Thyroid gland (tissue), 4 donors: ENCODE measurements around the gene ELMO1. TPM values are rescaled to one million over a fixed set of nuclear protein-coding genes. Genes with fewer than 3 reads are reported as not detected.

Experiments used
- DNase-seq, 2 donors: peaks; one replicate each; pipeline ENCODE4 v3.0.0-alpha.2; 2019
- H3K27ac ChIP-seq, 3 donors: fragments of 200-600 bp; sonication (generic); 1 replicate in 2 of 3; 2 replicates in 1 of 3; pipeline ENCODE4 v1.5.1; 2016 to 2019; ENCODE audit warnings: mild to moderate bottlenecking in 1 of 3, moderate library complexity in 1 of 3
- H3K27me3 ChIP-seq: fragments of 200-600 bp; sonication (generic); one replicate; pipeline ENCODE4 v1.5.1; 2019
- H3K36me3 ChIP-seq, 2 donors: fragments of 200-600 bp; sonication (generic); one replicate each; pipeline ENCODE4 v1.5.1; 2016 to 2019
- H3K4me1 ChIP-seq, 2 donors: fragments of 200-600 bp; sonication (generic); one replicate each; pipeline ENCODE4 v1.5.1; 2017 to 2019
- H3K4me3 ChIP-seq, 3 donors: fragments of 200-600 bp; sonication (generic); replicated peaks in 1 of 3; 1 replicate in 2 of 3; 2 replicates in 1 of 3; pipeline ENCODE4 v1.5.1; 2016; ENCODE audit warnings: mild to moderate bottlenecking in 1 of 3
- H3K9me3 ChIP-seq: fragments of 200-600 bp; sonication (generic); one replicate; pipeline ENCODE4 v1.5.1; 2017
- CTCF ChIP-seq, 6 experiments: fragments of 200-600 bp in 3 of 6; fragments of 450-650 bp in 3 of 6; sonication (generic) in 3 of 6; IDR thresholded peaks; one replicate each; pipeline ENCODE4 v1.5.1; 2016 to 2019; ENCODE audit warnings: antibody characterized with exemption in 6 of 6, mild to moderate bottlenecking in 2 of 6, inconsistent platforms in 1 of 6, moderate library complexity in 1 of 6
- POLR2A ChIP-seq, 2 donors: fragments of 450-650 bp; IDR thresholded peaks; one replicate each; pipeline ENCODE4 v1.6.1; 2017; ENCODE audit warnings: antibody characterized with exemption in 2 of 2, mild to moderate bottlenecking in 2 of 2, moderate library complexity in 1 of 2
- WGBS, 2 donors: methylation state at CpG; one replicate each; pipeline ENCODE4 v1.1.5; 2017; 5-methylcytosine and 5-hydroxymethylcytosine counted together
- intact Hi-C: fragments of 100-400 bp; cut with DNase I; formaldehyde crosslinking; loops from one replicate; pipeline ENCODE4 v1.15.1; 2023
- total RNA-seq, 4 donors: library from RNA; depleted of rRNA; stranded (reverse); fragments of >200 nt; gene quantifications; one replicate each; pipeline ENCODE4 v1.2.3, GENCODE V29; 2016

The ELMO1 gene
- total RNA-seq, 4 donors from 2014 or later, result 168 to 423 (median 312) TPM

GRCh38 chr7:37310327-37311080 lies 138.2 kb downstream of the ELMO1 start:
- WGBS, 2 donors, result 94% methylated on average over 3 of the region's 3 CpGs
- peaks cover 7 to 14% of the 10 kb centered on the region in 2 donors for H3K4me1 ChIP-seq
- H3K9me3 ChIP-seq, result no peaks in the 10 kb centered on the region
- TF ChIP-seq POLR2A (IDR thresholded peaks at IDR 0.05) (no peak), CTCF (IDR thresholded peaks at IDR 0.05) (no peak)
- H3K27ac ChIP-seq, result no peak overlapping the region
- intact Hi-C loops, result no loop called here
- H3K4me3 ChIP-seq, result no peak overlapping the region
- H3K27me3 ChIP-seq, result no peaks in the 10 kb centered on the region
- DNase-seq, result no peak
- no peaks in the 10 kb centered on the region for H3K36me3 ChIP-seq

- intact Hi-C loops, result no loop called here
- no peak overlapping the region for H3K4me3 ChIP-seq
- peaks cover 7 to 11% of the 10 kb centered on the region in 2 donors for H3K4me1 ChIP-seq
- no peaks in the 10 kb centered on the region for H3K36me3 ChIP-seq
- H3K27ac ChIP-seq, result no peak overlapping the region
- H3K27me3 ChIP-seq, result no peaks in the 10 kb centered on the region
- DNase-seq, result no peak
- no peaks in the 10 kb centered on the region for H3K9me3 ChIP-seq
- TF ChIP-seq CTCF (IDR thresholded peaks at IDR 0.05), result no peak
- TF ChIP-seq POLR2A (IDR thresholded peaks at IDR 0.05), result no peak
- 98 to 99% methylated on average over 3 of the region's 3 CpGs for WGBS, 2 donors
These were observed 139.2 kb downstream of the ELMO1 start for GRCh38 chr7:37309493-37309892.

GRCh38 chr7:37304921-37305320 lies 143.7 kb downstream of the ELMO1 start:
- H3K27ac ChIP-seq, result no peak overlapping the region
- no peak for DNase-seq
- intact Hi-C loops, result no loop called here
- 77 to 81% methylated on average over 3 of the region's 3 CpGs for WGBS, 2 donors
- TF ChIP-seq POLR2A (IDR thresholded peaks at IDR 0.05) (no peak), CTCF (IDR thresholded peaks at IDR 0.05) (no peak)
- H3K27me3 ChIP-seq, result no peaks in the 10 kb centered on the region
- no peaks in the 10 kb centered on the region for H3K9me3 ChIP-seq
- no peak overlapping the region for H3K4me3 ChIP-seq
- H3K4me1 ChIP-seq, result no peaks in the 10 kb centered on the region
- no peaks in the 10 kb centered on the region for H3K36me3 ChIP-seq

- H3K27ac ChIP-seq, result peak overlapping the region in 1 of 3 donors; percentile 53
- DNase-seq, result no peak
These were observed 151.1 kb downstream of the ELMO1 start for GRCh38 chr7:37297546-37297945.

More at GRCh38 chr7:37297546-37297945, 151.1 kb downstream of the ELMO1 start:
- Histone ChIP-seq H3K4me3 (no peak overlapping the region), H3K9me3 (no peaks in the 10 kb centered on the region), H3K27me3 (no peaks in the 10 kb centered on the region), H3K36me3 (no peaks in the 10 kb centered on the region), H3K4me1 (peaks cover 0 to 10% of the 10 kb centered on the region in 2 donors)
- no peak for TF ChIP-seq POLR2A (IDR thresholded peaks at IDR 0.05)
- TF ChIP-seq CTCF (IDR thresholded peaks at IDR 0.05), result no peak
- intact Hi-C loops, result no loop called here
